Measurements from ENCODE around the gene KIF19.

DNA sequence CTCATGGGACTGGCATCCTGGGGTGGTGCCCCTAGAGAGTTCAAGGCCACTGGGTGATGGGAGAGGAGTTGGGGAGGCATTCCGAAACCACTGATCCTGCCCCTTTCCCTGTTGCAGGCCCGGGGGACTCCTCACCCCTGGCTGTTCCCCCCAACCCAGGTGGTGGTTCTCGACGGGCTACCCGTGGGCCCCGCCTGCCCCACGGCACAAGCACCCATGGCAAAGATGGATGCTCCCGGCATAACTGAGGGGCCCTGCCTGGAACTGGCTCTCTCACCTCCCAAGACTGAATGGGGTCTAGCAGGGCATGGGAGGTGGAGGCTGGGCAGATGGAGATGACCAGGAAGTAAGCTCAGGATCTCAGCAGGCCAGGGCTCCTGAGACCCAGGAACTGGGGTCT is 29.0 kb downstream of the KIF19 start:
- no peak for TF ChIP-seq CTCF (conservative IDR thresholded peaks at IDR 0.05; ENCODE audit: low read depth, low read length)
- no peak for TF ChIP-seq CHD1 (IDR thresholded peaks at IDR 0.05; ENCODE audit: low read depth, low read length)
- no peak for TF ChIP-seq RAD21 (IDR thresholded peaks at IDR 0.05; ENCODE audit: low read length)
- TF ChIP-seq MXI1 (IDR thresholded peaks at IDR 0.05; ENCODE audit: borderline replicate concordance, low read depth, low read length) = no peak
- no peak for TF ChIP-seq POLR2A (IDR thresholded peaks at IDR 0.05; ENCODE audit: low read depth, low read length)
